RPMI7951 (cell line): ENCODE measurements around the gene COX6B2. TPM values are rescaled to one million over a fixed set of nuclear protein-coding genes. Genes with fewer than 3 reads are reported as not detected.

ENCODE experiments used
- DNase-seq: peaks from one replicate; pipeline ENCODE4 v3.0.0-alpha.2; 2012; ENCODE audit warnings: low read depth
- total RNA-seq: library from RNA; depleted of rRNA; stranded (reverse); fragments of >200 nt; shearing (Covaris generic); gene quantifications from 2 replicates; pipeline ENCODE4 v1.2.3, GENCODE V29; 2014

COX6B2 gene
- total RNA-seq, 1 experiment from 2014 or later, result not detected

- peak; percentile 69 for DNase-seq
Observed at GRCh38 chr19:55383279-55384130, 29.0 kb upstream of the COX6B2 start.

GRCh38 chr19:55382522-55383054 is 28.1 kb upstream of the COX6B2 start:
- no peak for DNase-seq

GRCh38 chr19:55382013-55382412 is 27.5 kb upstream of the COX6B2 start:
- no peak for DNase-seq

GRCh38 chr19:55379174-55379573 is 24.7 kb upstream of the COX6B2 start:
- no peak for DNase-seq

GRCh38 chr19:55377356-55378131 is 23.0 kb upstream of the COX6B2 start:
- DNase-seq, result no peak

- DNase-seq, result no peak
Observed at GRCh38 chr19:55376241-55376933, 21.9 kb upstream of the COX6B2 start, which contains the start of gene TMEM190. Gene TMEM190 (plus strand): TSS chr19:55376826. CDS start chr19:55376854, 28 bp downstream.

GRCh38 chr19:55373993-55374757 is 19.7 kb upstream of the COX6B2 start:
- peak; percentile 58 for DNase-seq

- DNase-seq, result no peak
Observed at GRCh38 chr19:55373306-55373992, 18.9 kb upstream of the COX6B2 start.

- peak; percentile 75 for DNase-seq
Observed at GRCh38 chr19:55372316-55373081, 18.0 kb upstream of the COX6B2 start.

GRCh38 chr19:55370305-55370988 is 15.9 kb upstream of the COX6B2 start, which contains the start of gene IL11:
Gene IL11 (minus strand): TSS chr19:55370463. CDS start chr19:55370310, 153 bp downstream.
- peak; percentile 74 for DNase-seq

GRCh38 chr19:55369653-55370304 is 15.3 kb upstream of the COX6B2 start:
- peak; percentile 83 for DNase-seq

- DNase-seq, result peak; percentile 77
Observed at GRCh38 chr19:55368701-55369563, 14.4 kb upstream of the COX6B2 start.

- no peak for DNase-seq
Observed at GRCh38 chr19:55368106-55368505, 13.6 kb upstream of the COX6B2 start.

- no peak for DNase-seq
Observed at GRCh38 chr19:55366790-55367189, 12.3 kb upstream of the COX6B2 start.

GRCh38 chr19:55365964-55366363 is 11.4 kb upstream of the COX6B2 start:
- no peak for DNase-seq

- no peak for DNase-seq
Observed at GRCh38 chr19:55365245-55365644, 10.7 kb upstream of the COX6B2 start.

GRCh38 chr19:55362990-55363716 is 8.6 kb upstream of the COX6B2 start, which contains the start of gene GARIN5B:
Gene GARIN5B (minus strand): TSS chr19:55363260. CDS start chr19:55363066, 194 bp downstream.
- DNase-seq, result no peak
